OCI-LY3 (cell line): ENCODE results near the gene CTNND2.

Experiments used
- CTCF ChIP-seq: fragments of 200-600, 300-600 bp; sonication (generic); IDR thresholded peaks from 2 replicates; pipeline ENCODE4 v1.5.1; 2014; ENCODE audit warnings: antibody characterized with exemption, low read length, low read depth
- EZH2phosphoT487 ChIP-seq: fragments of 200-600 bp; shearing (Covaris generic); IDR thresholded peaks from 2 replicates; pipeline ENCODE4 v1.6.1; 2018; ENCODE audit warnings: antibody characterized with exemption, mixed run types, low read depth

GRCh38 chr5:11607944-11608483, 296.2 kb downstream of the CTNND2 start:
- TF ChIP-seq CTCF (no peak), EZH2phosphoT487 (no peak)
